AG04450 (cell line): ENCODE results near the gene AEN. TPM values are rescaled to one million over a fixed set of nuclear protein-coding genes. Genes with fewer than 3 reads are reported as not detected.
"Not testable (repeated sequence)": the region's sequence is repeated elsewhere in the genome, so short reads cannot be mapped to it uniquely, and the experiment has no call there.

ENCODE experiments used
- CTCF ChIA-PET: fragments of 300-600, 350-600 bp; formaldehyde crosslinking; extraction: SDS; loops from one replicate; lab custom pipeline; 2022; ENCODE audit warnings: antibody characterized with exemption, inconsistent platforms; lab: Charles Lee
- POLR2A ChIA-PET: fragments of 350-600 bp; formaldehyde crosslinking; extraction: SDS; loops from one replicate; lab custom pipeline; 2021; ENCODE audit warnings: antibody characterized with exemption, inconsistent platforms; lab: Yijun Ruan, JAX
- DNase-seq: peaks from one replicate; pipeline ENCODE4 v3.0.0-alpha.2; 2011; ENCODE audit warnings: low read depth, low spot score
- H3K27ac ChIP-seq: one replicate; pipeline ENCODE4 v1.5.1; 2012; ENCODE audit warnings: low read depth, low read length, control low read depth
- H3K27me3 ChIP-seq: one replicate; pipeline ENCODE4 v1.6.0; 2012; ENCODE audit warnings: low read length; ENCODE audit not compliant: control insufficient read depth, insufficient read depth
- H3K4me3 ChIP-seq: 2 replicates; pipeline ENCODE4 v1.5.1; 2011; ENCODE audit warnings: mild to moderate bottlenecking, low read depth, low read length, control low read depth
- H3K9me3 ChIP-seq: 2 replicates; pipeline ENCODE4 v1.5.1; 2012; ENCODE audit warnings: low read length; ENCODE audit not compliant: control insufficient read depth, insufficient read depth
- polyA plus RNA-seq: library from polyadenylated mRNA; depleted of rRNA; stranded (reverse); fragments of >200 nt; gene quantifications from 2 replicates; pipeline ENCODE4 v1.2.3, GENCODE V29; 2011
- TF ChIP-seq, protein P1 (sequence below): IDR thresholded peaks from 2 replicates; pipeline ENCODE4 v1.5.1; 2011; ENCODE audit warnings: low read depth, low read length, control low read depth, inconsistent platforms

The AEN gene
- polyA plus RNA-seq, 1 experiment = 41.8 TPM

DNA sequence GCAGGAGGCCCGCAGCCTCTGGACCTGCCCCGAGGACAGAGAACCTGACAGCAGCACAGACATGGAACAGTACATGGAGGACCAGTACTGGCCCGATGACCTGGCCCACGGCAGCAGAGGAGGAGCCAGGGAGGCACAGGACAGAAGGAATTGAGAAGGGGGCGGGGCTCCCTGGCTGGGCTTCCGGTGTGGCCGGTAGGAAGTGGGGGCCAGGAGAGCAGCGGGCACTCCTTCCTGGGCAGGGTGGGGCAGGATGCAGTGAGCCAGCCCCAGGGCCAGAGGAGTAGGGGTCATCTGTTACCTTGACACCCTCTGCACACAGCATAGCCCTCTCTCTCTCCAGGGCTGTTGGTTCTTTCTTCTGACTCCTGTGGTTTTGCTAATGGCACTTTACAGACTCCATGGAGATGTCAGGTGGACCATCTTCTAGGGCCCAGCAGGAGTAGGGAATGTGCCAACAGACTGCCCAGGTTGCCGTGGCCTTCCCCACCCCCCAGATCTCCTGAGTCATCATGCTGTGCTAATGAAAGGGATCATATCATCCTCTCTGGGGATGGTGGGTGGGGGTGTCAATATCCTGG, 9.1 kb downstream of the AEN start:
- peak overlapping the region; percentile 21 for H3K27ac ChIP-seq
- POLR2A ChIA-PET = interaction anchor here (2.4 kb wide), 1 partner anchor 8 kb away, joined by 11 read pairs; the partner anchor contains the start of gene ISG20
- H3K4me3 ChIP-seq = no peak overlapping the region
- TF ChIP-seq, protein P1, sequence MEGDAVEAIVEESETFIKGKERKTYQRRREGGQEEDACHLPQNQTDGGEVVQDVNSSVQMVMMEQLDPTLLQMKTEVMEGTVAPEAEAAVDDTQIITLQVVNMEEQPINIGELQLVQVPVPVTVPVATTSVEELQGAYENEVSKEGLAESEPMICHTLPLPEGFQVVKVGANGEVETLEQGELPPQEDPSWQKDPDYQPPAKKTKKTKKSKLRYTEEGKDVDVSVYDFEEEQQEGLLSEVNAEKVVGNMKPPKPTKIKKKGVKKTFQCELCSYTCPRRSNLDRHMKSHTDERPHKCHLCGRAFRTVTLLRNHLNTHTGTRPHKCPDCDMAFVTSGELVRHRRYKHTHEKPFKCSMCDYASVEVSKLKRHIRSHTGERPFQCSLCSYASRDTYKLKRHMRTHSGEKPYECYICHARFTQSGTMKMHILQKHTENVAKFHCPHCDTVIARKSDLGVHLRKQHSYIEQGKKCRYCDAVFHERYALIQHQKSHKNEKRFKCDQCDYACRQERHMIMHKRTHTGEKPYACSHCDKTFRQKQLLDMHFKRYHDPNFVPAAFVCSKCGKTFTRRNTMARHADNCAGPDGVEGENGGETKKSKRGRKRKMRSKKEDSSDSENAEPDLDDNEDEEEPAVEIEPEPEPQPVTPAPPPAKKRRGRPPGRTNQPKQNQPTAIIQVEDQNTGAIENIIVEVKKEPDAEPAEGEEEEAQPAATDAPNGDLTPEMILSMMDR = no peak
- CTCF ChIA-PET = no interaction called here
- no peaks in the 10 kb centered on the region; the same call in 1 of the 2 replicates for H3K9me3 ChIP-seq
- H3K27me3 ChIP-seq = no peaks in the 10 kb centered on the region
- no peak for DNase-seq

DNA sequence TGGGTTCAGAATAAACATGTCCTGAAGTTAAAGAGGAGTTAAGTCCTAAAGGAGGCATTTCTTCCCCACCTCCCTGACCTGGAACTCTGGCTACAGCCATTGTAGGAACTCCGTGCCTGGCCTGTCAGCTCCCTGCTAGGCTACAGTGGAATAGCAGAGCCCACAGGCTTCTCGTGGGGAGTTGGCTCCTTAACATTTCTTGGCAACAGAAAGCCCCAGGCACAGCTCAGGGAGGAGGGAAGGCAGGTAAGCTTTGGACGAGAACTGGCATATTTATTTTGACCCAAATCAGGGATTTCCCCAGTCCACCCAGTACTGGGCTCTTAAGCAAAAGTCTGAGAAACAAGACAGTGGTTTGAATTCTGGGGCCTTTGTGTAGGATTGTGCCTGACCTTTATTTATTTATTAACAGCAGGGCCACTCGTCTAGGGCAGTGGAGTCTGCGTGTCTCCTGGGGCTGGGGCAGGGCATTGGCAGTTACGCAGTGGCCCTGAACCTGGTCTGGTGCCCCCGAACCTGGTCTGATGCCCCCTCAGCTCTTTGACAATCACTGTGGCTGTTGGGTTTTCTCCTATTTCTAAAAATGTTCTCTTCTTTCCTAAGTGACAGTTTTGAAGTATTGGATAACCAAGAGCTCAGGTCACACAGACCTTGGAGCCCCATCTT, 9.8 kb downstream of the AEN start:
- Histone ChIP-seq H3K27ac (peak overlapping the region; percentile 21), H3K9me3 (no peaks in the 10 kb centered on the region; the same call in 1 of the 2 replicates), H3K27me3 (no peaks in the 10 kb centered on the region), H3K4me3 (no peak overlapping the region)
- no peak for DNase-seq
- TF ChIP-seq, protein P1 = no peak
- ChIA-PET CTCF (no interaction called here), POLR2A (no interaction called here)

DNA sequence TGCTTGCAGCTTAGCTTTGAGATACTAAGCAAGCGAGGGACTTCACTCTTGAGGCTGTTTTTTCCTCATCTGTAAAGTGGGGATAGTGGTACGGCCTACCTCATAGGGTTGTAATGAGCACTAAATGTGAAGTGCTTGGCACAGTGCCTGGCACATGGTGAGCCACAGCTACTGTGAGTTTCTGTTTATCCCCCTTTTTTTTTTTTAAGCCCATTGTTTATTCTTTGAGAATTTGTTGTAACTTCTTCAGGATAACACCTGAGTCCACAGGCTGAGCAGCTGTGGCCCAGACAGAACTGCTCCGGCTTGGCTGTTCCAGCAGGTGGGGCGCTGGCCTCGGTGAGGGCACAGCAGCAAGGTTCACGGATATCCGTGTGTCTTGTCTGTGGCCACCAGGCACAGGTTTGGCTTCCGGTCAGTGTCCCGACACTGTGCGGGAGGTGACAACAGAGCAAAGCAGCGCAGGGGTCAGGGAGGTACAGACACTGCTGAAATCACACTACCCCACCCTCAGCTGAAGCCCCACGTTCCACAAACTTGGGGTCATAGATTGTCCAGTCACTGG, 10.4 kb downstream of the AEN start:
- TF ChIP-seq, protein P1 = no peak
- POLR2A ChIA-PET = no interaction called here
- DNase-seq = no peak
- H3K9me3 ChIP-seq = no peaks in the 10 kb centered on the region; the same call in 1 of the 2 replicates
- CTCF ChIA-PET = no interaction called here
- H3K4me3 ChIP-seq = no peak overlapping the region
- H3K27me3 ChIP-seq = no peaks in the 10 kb centered on the region
- peak overlapping the region; percentile 11 for H3K27ac ChIP-seq

DNA sequence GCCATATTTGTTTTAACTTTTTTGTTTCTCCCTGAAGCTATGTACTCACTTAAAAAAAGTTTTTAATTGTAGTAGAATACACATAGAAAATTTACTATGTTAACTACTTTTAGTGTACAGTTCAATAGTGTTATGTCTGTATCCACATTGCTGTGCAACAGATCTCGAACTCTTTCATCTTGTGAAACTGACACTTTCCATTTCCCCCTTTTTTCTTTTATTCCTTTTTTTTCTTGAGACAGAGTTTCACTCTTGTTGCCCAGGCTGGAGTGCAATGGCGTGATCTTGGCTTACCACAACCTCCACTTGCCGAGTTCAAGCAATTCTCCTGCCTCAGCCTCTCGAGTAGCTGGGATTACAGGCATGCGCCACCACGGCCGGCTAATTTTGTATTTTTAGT, 11.7 kb downstream of the AEN start:
- POLR2A ChIA-PET, H3K9me3 ChIP-seq, H3K4me3 ChIP-seq, H3K27me3 ChIP-seq, DNase-seq, H3K27ac ChIP-seq: not testable (repeated sequence)
- CTCF ChIA-PET = interaction anchor here (0.6 to 0.9 kb wide), 2 partner anchors 8 to 143 kb away, joined by 3 to 6 read pairs; no protein-coding TSS in a partner anchor

DNA sequence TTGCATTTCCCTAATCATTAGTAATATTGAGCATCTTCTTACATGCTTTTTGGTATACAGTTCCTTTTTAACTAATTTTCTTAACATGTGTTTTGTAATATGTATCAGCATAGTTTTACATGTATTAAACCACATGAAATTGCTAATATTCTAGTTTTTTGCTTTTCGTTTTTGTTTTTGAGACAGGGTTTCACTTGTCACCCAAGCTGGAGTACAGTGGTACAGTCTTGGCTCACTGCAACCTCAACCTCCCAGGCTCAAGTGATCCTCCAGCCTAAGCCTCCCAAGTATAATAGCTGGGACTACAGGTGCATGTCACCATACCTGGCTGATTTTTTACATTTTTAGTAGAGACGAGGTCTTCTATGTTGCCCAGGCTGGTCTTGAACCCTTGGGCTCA, 13.3 kb downstream of the AEN start:
- no peak for DNase-seq

More for the DNA sequence above, 13.3 kb downstream of the AEN start:
- ChIA-PET CTCF (interaction anchor here (1.3 kb wide), 1 partner anchor 10 kb away, joined by 6 read pairs; no protein-coding TSS in a partner anchor), POLR2A (interaction anchor here (1.5 kb wide), 1 partner anchor 13 kb away, joined by 4 read pairs; the partner anchor contains the start of gene AEN)
- H3K27ac ChIP-seq = no peak overlapping the region
- TF ChIP-seq, protein P1 = no peak
- no peaks in the 10 kb centered on the region; the same call in 1 of the 2 replicates for H3K9me3 ChIP-seq
- no peaks in the 10 kb centered on the region for H3K27me3 ChIP-seq
- no peak overlapping the region for H3K4me3 ChIP-seq
